Osteoblast (primary cell): ENCODE results near the gene WNK2. TPM values are rescaled to one million over a fixed set of nuclear protein-coding genes. Genes with fewer than 3 reads are reported as not detected.
A peak's percentile ranks its signal among the peaks of the same experiment; 100 is the strongest.

ENCODE experiments used
- DNase-seq: peaks from one replicate; pipeline ENCODE4 v3.0.0; 2011; ENCODE audit warnings: low spot score, mixed read lengths; ENCODE audit not compliant: insufficient read length; ENCODE audit errors: missing footprints
- H2AFZ ChIP-seq: 2 replicates; pipeline ENCODE4 v1.6.0; 2011; ENCODE audit warnings: mild to moderate bottlenecking, low read length
- H3K27ac ChIP-seq: 2 replicates; pipeline ENCODE4 v1.5.1; 2011; ENCODE audit warnings: mild to moderate bottlenecking, low read depth, low read length, moderate library complexity
- H3K27me3 ChIP-seq: 2 replicates; pipeline ENCODE4 v1.6.0; 2012; ENCODE audit warnings: mild to moderate bottlenecking, control low read depth, inconsistent platforms, low read length, moderate library complexity; ENCODE audit not compliant: insufficient read depth
- H3K36me3 ChIP-seq: 2 replicates; pipeline ENCODE4 v1.5.1; 2011; ENCODE audit warnings: mild to moderate bottlenecking, low read length, control low read depth, moderate library complexity; ENCODE audit not compliant: insufficient read depth
- H3K4me1 ChIP-seq: 2 replicates; pipeline ENCODE4 v1.5.1; 2011; ENCODE audit warnings: mild to moderate bottlenecking, low read length, control low read depth, moderate library complexity; ENCODE audit not compliant: insufficient read depth
- H3K4me2 ChIP-seq: 2 replicates; pipeline ENCODE4 v1.6.0; 2011; ENCODE audit warnings: mild to moderate bottlenecking, low read length; ENCODE audit not compliant: insufficient read depth
- H3K4me3 ChIP-seq: fragments of 200-600 bp; sonication (generic); 3 replicates; pipeline ENCODE4 v1.5.1; 2012; ENCODE audit warnings: mild to moderate bottlenecking, low read length, inconsistent platforms; ENCODE audit not compliant: insufficient read depth
- H3K79me2 ChIP-seq: 2 replicates; pipeline ENCODE4 v1.6.0; 2012; ENCODE audit warnings: mild to moderate bottlenecking, low read length, control low read depth, inconsistent platforms; ENCODE audit not compliant: insufficient read depth
- H3K9me3 ChIP-seq: 2 replicates; pipeline ENCODE4 v1.5.1; 2011; ENCODE audit warnings: low read depth, low read length, control low read depth
- H4K20me1 ChIP-seq: 2 replicates; pipeline ENCODE4 v1.6.0; 2012; ENCODE audit warnings: mild to moderate bottlenecking, low read length, control low read depth; ENCODE audit not compliant: insufficient read depth
- total RNA-seq: library from RNA; depleted of rRNA; stranded (reverse); fragments of >200 nt; gene quantifications from 2 replicates; pipeline ENCODE4 v1.2.3, GENCODE V29; 2012
- TF ChIP-seq, protein P1 (sequence below): IDR thresholded peaks from 2 replicates; pipeline ENCODE4 v1.5.1; 2011; ENCODE audit warnings: mild to moderate bottlenecking, low read depth, low read length, moderate library complexity; ENCODE audit errors: extremely low read depth

Gene WNK2
- total RNA-seq, 1 donor, result not detected

- no peaks in the 10 kb centered on the region for H3K27me3 ChIP-seq
- H3K79me2 ChIP-seq, result no peaks in the 10 kb centered on the region
- H3K27ac ChIP-seq, result peak overlapping the region; percentile 41
- TF ChIP-seq, protein P1, sequence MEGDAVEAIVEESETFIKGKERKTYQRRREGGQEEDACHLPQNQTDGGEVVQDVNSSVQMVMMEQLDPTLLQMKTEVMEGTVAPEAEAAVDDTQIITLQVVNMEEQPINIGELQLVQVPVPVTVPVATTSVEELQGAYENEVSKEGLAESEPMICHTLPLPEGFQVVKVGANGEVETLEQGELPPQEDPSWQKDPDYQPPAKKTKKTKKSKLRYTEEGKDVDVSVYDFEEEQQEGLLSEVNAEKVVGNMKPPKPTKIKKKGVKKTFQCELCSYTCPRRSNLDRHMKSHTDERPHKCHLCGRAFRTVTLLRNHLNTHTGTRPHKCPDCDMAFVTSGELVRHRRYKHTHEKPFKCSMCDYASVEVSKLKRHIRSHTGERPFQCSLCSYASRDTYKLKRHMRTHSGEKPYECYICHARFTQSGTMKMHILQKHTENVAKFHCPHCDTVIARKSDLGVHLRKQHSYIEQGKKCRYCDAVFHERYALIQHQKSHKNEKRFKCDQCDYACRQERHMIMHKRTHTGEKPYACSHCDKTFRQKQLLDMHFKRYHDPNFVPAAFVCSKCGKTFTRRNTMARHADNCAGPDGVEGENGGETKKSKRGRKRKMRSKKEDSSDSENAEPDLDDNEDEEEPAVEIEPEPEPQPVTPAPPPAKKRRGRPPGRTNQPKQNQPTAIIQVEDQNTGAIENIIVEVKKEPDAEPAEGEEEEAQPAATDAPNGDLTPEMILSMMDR, result peak; percentile 3
- peak overlapping the region; percentile 63 for H3K4me3 ChIP-seq
- H4K20me1 ChIP-seq, result no peaks in the 10 kb centered on the region
- H3K9me3 ChIP-seq, result no peaks in the 10 kb centered on the region
- H3K4me2 ChIP-seq, result peak overlapping the region; percentile 80
- no peaks in the 10 kb centered on the region for H3K36me3 ChIP-seq
- peaks cover 17% of the 10 kb centered on the region for H3K4me1 ChIP-seq
- DNase-seq, result peak; percentile 52
- H2AFZ ChIP-seq, result peak overlapping the region; percentile 95
These were observed 24.2 kb downstream of the WNK2 start for GRCh38 chr9:93207860-93208734.

DNA sequence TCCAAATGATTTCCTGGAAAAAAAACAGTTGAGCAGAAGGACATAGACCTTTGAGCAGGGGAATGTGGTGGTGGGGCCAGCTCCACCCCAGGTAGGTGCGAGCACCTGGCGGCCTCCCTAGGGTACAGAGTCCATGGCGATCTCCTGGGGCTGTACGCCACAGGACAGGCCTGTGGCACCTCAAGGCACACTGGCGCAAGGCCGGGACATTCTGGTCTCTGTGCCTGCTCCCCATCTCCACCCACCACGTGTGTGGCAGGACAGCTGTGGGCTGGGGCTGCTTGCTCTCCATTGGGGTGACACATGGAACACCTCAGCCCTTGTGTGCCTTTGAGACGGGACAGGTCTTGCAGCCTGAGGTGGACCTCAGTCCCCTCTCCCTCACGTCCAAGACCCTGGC is 25.2 kb downstream of the WNK2 start:
- H3K36me3 ChIP-seq, result no peaks in the 10 kb centered on the region
- peaks cover 17% of the 10 kb centered on the region for H3K4me1 ChIP-seq
- H2AFZ ChIP-seq, result no peak overlapping the region
- H3K27ac ChIP-seq, result no peak overlapping the region
- no peak overlapping the region for H3K4me2 ChIP-seq
- TF ChIP-seq, protein P1, result no peak
- DNase-seq, result peak; percentile 37
- H4K20me1 ChIP-seq, result no peaks in the 10 kb centered on the region
- H3K9me3 ChIP-seq, result no peaks in the 10 kb centered on the region
- H3K79me2 ChIP-seq, result no peaks in the 10 kb centered on the region
- no peaks in the 10 kb centered on the region for H3K27me3 ChIP-seq
- no peak overlapping the region for H3K4me3 ChIP-seq

DNA sequence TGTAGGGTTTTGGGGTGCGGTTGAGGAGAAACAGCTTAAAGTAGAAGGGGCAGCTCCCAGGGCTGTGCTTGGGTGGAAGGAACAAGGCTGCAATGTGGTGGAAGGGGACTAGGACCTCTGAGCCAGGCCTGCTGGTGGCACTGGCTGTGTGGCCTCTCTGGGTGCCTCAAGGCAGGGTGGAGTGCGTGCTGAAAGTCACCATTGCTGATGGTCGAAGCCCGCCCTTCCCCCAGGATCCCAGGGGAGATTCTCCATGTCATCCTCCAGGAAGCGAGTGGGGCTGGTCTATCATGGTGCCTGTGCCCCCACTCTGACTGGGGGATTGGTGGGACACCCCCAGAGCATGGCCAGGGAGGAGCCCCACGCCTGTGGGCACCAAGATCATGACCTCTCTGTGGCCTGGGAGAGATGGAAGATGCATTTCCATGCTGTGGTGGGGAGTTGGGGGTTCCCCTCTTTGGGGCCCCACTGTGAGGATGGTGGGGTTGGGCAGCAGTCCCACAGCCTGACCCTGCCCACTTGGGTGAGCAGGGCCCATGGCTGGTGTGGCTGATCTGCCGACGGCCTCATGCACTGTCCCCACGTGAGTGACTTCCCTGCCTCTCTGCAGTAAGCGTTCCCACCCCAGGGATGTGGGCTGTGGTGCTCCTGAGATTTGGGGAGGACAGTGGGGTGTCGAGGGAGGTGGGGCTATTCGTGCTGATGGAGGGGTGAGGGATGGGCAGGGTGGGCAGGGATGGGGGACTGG is 25.8 kb downstream of the WNK2 start:
- Histone ChIP-seq H3K27me3 (no peaks in the 10 kb centered on the region), H3K9me3 (no peaks in the 10 kb centered on the region), H3K4me1 (peaks cover 17% of the 10 kb centered on the region), H3K36me3 (no peaks in the 10 kb centered on the region), H3K4me2 (no peak overlapping the region), H3K79me2 (no peaks in the 10 kb centered on the region), H3K27ac (no peak overlapping the region), H2AFZ (no peak overlapping the region), H4K20me1 (no peaks in the 10 kb centered on the region), H3K4me3 (no peak overlapping the region)
- TF ChIP-seq, protein P1, result no peak
- DNase-seq, result no peak
